Stimulated activated CD4-positive, alpha-beta T cell treated with anti-CD3 and anti-CD28 coated beads, Interleukin-4, amount 100 ng/mL, for 24 hours (primary cell): ENCODE results near the gene EPB41L4A.

Experiments
- DNase-seq: peaks from one replicate; pipeline ENCODE4 v3.0.0-alpha.2; 2020

The EPB41L4A gene

DNA sequence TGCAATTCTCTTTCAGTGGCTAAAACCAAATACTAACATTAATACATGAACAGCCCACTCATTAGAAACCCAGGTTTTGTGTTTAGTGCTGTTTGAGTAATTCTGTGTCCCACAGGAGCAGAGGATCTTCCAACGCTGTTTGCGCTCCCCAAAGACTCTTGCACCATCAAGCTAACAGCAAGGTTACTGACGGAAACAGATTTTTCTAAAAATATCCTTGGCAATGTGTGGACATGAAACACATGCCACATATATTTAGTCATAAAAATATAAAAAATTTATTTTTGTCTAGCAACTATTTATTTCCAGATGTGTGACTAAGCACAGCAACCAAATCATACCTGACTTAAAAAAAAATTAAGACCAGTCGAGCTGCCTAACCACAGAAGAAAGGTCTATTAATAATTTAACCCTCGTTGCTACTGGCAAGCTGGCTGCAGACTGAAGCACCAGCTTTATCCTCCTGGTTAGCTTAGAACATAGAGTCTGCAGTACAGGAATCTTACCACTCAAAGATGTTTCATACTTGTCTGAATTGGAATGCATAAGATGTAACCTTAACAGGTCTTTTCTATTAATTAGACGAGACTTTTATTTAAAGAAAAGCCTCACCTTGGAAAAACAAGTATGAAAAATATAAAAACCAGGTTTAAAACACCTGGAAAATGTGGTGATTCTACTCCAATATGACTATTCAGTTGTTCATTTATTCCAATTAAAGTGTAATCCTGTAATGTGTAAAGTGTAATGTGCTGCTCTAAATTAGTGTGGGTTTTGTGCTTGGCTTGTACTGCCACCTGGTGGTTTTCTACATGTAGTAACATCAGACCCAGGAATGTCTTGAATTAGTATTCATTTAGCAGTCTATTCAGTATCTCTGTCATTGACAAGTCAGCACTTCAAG is 272.5 kb downstream of the EPB41L4A start:
- peak; percentile 66 for DNase-seq

DNA sequence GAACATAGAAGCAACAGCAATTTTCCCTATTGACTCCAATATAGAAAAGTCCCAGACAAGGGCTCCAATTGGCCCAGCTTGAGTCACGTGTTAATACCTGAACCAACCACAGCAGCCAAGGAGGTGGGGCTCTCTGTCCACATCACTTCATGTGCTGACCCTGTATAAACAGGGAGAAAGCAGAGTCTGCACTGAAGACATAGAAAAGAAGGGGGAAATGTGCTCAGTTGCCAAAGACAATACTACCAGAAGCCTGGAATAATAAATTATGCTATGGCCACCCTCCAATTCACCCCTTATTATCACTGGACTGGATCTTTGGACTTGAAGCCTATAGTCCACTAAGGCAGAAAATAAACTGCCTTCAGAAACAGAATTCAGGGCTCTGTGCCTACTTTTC is 275.4 kb downstream of the EPB41L4A start:
- DNase-seq: no peak

GRCh38 chr5:112142769-112143270 is 276.3 kb downstream of the EPB41L4A start:
- no peak for DNase-seq

- no peak for DNase-seq
These were observed 277.5 kb downstream of the EPB41L4A start for GRCh38 chr5:112141582-112141981.

GRCh38 chr5:112138526-112138925 is 280.6 kb downstream of the EPB41L4A start:
- DNase-seq: no peak

- no peak for DNase-seq
These were observed 282.3 kb downstream of the EPB41L4A start for GRCh38 chr5:112136773-112137172.

DNA sequence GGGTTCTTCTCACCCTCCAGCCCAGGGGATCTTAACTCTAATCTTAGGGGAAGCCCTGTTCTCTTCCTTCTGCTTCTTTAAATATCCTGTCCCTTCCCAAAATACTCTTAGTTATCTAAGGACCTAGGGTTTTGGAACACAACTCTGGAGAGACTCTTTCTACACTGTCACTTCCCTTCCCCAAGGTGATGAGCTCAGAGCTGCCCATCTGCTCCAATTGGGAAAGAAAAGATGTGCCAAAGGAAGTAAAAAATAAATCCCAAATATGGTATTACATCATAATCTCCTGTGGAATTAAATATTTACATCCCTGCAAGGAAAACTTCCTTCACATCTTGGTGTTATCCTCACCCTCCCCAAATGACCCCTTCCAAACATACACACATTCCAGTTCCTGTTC is 291.2 kb downstream of the EPB41L4A start:
- DNase-seq: no peak

GRCh38 chr5:112126982-112127381 is 292.1 kb downstream of the EPB41L4A start:
- no peak for DNase-seq

GRCh38 chr5:112125903-112126302 is 293.2 kb downstream of the EPB41L4A start:
- no peak for DNase-seq

- DNase-seq: no peak
These were observed 294.3 kb downstream of the EPB41L4A start for GRCh38 chr5:112124788-112125187.

- DNase-seq: no peak
These were observed 296.0 kb downstream of the EPB41L4A start for GRCh38 chr5:112123086-112123485.

GRCh38 chr5:112122353-112122752 is 296.7 kb downstream of the EPB41L4A start:
- DNase-seq: no peak

DNA sequence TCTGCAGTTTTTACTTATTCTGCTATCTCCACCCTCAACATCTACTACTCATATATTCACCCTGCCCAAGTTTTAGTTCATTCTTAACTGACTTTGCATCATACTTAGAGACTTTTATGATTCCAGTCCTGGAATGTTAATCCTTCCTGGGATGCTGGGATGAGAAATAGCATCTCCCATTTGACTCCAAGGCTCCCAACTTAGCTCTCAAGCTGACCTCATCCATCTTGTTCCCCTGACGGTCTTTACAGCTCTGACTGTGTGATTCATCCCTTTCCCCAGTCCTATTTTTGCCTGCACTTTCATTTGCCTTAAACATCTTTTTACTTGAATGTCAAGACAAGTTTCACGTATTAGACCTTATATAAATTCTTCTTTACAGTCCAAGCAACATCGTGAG is 297.8 kb downstream of the EPB41L4A start:
- DNase-seq: no peak

DNA sequence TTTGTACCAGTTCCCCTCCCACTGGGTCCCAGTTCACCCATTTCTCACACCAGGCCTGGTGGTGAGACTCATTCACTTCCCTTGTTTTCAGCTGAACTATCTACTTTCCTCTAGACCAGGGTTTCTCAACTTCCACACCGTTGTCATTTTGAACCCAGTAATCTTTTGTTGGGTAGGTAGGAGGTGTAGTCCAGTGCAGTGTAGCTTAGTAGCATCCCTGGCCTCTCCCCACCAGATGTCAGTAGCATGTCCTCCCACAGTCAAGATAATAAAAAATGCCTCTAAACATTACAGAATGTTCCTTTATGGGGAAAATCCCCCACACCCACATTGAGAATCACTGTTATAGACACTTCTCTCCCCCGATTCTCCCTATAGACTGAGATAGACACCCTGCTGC is 299.1 kb downstream of the EPB41L4A start:
- no peak for DNase-seq

DNA sequence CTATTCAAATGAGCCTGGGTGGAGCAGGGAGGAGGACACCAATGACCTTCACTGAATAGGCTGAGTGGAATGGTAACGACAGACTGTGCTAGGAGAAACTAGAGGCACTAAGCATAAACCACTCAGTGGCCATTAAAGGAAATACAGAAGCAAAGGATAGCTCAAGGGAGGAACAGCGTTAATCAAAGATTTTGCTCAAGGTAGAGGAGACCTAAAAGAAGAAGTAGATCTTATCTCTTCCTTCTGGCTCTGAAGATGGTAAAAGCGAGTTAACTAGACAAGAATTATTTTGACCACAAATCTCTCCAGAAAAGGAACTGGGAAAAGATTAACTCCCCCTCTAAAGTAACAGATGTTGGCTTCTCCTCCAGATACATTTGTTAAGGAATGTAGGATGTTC is 299.6 kb downstream of the EPB41L4A start:
- no peak for DNase-seq

GRCh38 chr5:112117551-112117950 is 301.5 kb downstream of the EPB41L4A start:
- DNase-seq: no peak

GRCh38 chr5:112116371-112116770 is 302.7 kb downstream of the EPB41L4A start:
- no peak for DNase-seq

- no peak for DNase-seq
These were observed 305.5 kb downstream of the EPB41L4A start for GRCh38 chr5:112113565-112113964.
